GM19463 (cell line): ENCODE results near the gene DNAJC17.
A peak's percentile ranks its signal among the peaks of the same experiment; 100 is the strongest.

Experiments
- ATAC-seq: cut with Tn5 transposase; IDR thresholded peaks from one replicate; pipeline ENCODE4 v1.9.1; 2021; ENCODE audit warnings: mild to moderate bottlenecking, moderate library complexity; ENCODE audit not compliant: unreplicated experiment

DNAJC17 gene, protein sequence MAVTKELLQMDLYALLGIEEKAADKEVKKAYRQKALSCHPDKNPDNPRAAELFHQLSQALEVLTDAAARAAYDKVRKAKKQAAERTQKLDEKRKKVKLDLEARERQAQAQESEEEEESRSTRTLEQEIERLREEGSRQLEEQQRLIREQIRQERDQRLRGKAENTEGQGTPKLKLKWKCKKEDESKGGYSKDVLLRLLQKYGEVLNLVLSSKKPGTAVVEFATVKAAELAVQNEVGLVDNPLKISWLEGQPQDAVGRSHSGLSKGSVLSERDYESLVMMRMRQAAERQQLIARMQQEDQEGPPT

DNA sequence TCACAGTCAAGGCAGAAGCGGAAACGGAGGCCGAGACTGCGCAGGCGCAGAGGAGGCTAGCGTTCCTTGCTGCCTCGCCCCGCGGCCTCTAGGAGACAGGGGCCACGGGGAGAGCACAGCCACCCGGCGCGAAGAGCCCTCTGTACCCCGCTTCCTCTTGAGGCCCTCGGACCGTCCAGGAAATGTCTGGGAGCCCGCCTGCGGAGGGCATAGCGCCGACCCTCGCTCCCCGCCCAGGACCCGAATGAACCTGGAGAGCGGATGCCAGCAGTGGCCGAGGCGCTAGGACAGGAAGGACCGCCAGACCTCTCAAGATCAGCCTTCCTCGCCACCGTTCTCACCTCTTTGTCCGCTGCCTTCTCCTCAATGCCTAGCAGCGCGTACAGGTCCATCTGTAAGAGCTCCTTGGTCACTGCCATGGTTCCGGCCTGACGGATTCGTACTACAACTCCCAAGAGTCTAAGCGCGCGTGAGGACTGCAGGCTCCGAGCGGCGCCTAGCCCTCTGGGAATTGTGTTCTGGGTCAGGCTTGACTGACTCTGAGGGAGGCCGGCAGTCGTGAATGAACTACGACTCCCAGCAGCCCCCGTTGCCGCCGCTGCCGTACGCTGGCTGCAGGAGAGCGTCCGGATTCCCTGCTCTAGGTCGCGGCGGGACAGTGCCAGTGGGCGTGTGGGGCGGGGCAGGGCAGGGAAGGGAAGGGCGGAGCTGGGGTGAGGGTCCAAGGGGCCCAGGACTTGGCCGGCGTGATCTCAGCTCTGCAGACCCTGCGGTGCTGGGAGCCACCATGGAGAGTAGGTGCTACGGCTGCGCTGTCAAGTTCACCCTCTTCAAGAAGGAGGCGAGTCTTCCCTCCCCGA is at the start of gene DNAJC17, which contains the start of gene ZFYVE19:
DNAJC17 (minus strand) TSS at position 446 of the 860 bp plus-strand sequence; CDS start at position 419, 27 bp downstream.
ZFYVE19 (plus strand) TSS at position 62 of the 860 bp plus-strand sequence; CDS start at position 563, 501 bp downstream.
- peak; percentile 94 for ATAC-seq

DNA sequence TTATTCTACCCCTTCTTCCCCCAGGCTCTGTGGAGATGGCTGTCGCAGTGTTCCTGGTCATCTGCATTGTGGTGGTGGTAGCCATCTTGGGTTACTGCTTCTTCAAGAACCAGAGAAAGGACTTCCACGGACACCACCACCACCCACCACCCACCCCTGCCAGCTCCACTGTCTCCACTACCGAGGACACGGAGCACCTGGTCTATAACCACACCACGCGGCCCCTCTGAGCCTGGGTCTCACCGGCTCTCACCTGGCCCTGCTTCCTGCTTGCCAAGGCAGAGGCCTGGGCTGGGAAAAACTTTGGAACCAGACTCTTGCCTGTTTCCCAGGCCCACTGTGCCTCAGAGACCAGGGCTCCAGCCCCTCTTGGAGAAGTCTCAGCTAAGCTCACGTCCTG is 49.5 kb upstream of the DNAJC17 start:
- no peak for ATAC-seq

DNA sequence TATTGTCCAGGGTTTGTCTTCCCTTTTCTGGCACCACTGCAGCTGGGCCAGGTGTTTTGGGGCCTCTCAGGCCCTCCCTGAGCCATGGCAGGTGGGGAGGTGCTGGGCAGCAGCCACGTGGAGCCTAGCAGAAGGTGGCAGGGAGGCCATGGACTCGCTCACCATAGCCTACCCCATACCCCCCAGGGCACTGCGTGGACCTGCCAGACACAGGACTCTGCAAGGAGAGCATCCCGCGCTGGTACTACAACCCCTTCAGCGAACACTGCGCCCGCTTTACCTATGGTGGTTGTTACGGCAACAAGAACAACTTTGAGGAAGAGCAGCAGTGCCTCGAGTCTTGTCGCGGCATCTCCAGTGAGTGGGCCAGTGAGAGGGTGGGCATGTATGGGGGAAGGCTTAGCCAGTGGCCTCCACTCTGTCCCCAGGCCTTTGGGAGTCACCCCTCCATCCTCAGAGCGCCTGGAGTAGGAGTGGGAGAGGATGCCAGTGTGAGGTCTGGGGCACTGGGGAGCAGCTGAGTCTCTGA is 48.5 kb upstream of the DNAJC17 start:
- ATAC-seq = no peak

DNA sequence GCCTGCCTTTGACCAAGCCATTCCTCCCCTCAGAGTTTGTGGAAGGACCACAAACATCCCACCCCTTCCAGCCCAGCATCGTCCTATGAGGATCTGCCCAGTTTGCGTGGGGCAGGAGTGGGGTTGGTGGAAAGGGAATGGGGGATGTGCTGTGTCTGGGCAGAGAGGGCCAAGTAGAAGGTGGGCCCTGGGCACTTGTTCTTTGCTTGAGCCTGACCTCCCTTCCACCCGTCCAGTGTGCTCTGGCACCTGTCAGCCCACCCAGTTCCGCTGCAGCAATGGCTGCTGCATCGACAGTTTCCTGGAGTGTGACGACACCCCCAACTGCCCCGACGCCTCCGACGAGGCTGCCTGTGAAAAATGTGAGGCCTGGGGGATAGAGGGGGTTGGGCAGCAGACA is 46.9 kb upstream of the DNAJC17 start:
- ATAC-seq = no peak

DNA sequence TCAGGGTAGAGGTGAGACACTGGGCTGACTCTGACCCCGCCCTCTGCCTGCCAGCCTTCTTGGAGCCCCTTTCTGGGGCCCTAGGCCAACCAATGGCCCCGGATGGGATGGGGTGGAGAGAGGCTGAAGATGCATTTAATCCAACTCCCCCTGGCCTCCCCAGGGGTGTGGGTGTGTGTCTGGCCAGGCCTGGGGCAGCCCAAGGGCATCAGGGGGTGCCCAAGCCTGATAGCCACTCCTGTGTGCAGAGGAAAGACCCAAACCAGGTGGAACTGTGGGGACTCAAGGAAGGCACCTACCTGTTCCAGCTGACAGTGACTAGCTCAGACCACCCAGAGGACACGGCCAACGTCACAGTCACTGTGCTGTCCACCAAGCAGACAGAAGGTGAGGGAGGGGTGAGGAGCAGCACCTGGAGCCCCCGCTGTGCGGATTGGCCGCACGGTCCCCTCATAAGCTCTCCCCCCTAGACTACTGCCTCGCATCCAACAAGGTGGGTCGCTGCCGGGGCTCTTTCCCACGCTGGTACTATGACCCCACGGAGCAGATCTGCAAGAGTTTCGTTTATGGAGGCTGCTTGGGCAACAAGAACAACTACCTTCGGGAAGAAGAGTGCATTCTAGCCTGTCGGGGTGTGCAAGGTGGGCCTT is 46.1 kb upstream of the DNAJC17 start:
- no peak for ATAC-seq

DNA sequence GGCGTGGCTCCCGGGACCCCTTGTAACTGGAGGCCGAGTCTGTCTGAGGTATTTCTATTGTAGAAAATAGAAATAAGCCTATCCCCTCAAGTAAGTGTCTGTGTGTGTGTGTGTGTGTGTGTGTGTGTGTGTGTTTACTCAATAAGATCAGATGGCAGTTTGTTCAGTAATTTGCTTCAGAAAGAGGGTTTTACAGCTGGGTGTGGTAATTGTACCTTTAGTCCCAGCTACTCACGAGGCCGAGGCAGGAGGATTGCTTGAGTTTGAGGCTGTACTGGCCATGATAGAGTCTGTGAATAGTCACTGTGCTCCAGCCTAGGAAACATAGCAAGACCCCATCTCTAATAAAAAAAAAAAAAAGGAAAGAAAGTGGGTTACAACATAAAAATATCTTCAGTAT is 45.3 kb upstream of the DNAJC17 start:
- ATAC-seq = no peak

DNA sequence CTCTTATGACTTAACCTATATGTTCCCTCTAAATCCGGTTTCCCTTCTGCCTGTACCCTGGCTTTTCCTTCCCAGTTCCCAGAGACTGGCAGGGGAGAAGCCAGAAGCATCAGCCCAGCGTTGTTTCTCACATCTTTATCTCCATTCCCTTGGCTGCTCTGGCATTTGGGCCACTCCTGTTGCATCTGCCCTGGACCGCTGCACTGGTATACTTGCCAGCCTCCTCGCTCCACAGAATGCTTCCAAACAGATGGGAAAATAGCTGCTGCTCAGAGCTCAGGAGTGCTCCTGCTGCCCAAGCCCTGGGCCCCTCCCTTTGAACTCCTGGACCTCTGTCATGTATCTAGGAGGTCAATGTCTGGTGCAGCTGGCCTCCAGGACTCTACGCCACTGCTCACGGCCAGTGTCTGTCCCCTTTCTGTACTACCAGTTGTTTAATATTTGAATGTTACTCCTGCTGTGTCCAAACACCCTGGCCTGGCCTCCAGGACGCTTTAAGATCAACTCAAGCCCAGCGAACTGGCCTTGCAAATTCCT is 43.4 kb upstream of the DNAJC17 start:
- no peak for ATAC-seq

DNA sequence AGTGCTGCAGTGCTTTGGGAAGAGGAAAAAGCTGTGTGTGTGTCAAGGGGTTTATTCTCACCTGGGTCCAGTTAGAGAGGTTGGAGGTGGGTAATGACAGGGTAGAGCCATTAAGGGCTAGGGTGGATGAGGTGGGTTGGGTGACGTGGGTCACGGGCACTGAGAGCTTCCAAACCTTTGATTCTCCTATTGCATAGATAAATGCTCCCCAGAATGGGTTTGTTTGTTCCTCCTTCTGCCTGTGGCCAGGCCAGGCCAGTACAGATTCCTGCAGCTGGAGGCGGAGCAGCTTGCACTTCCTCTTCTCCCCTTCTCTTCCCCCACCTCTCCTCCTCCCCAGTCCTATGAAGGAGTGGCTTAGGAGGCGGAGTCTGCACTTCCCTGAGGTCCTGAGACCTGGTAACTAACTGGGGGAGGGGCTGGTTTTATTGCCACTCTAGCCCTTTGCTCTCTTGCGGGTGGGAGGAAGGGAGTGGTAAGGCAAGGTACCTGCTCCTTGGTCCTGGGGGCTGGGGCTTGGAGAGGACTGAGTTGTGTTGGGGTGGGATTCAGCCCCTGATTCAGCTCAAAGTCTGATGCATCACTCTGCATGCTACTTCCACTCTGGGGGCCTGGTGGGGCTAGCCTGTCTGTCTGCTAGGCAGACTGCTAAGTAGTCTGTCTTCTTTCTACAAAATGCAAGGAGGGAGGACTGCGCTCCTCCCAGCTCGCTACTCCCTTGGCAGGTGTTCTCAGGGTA is 40.1 kb upstream of the DNAJC17 start:
- peak; percentile 75 for ATAC-seq

DNA sequence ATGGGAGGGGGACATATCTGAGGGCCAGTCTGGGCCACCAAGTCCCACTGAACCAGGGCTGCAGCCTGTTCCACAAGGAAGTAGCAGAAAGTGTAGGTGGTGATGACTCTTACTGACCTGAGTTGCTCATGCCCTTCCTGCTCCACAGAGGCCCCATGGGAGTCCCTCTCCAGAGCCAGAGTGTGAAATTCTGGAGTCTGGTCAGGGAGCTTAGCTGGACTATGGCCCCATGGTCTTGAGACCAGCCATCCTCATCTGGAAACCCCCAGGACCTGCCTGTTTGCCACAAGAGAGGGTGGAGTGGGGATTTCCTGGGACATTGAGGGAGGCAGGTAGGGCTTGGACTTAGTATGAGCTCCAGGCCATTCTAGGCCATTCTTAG is 39.6 kb upstream of the DNAJC17 start:
- ATAC-seq = peak; percentile 24

DNA sequence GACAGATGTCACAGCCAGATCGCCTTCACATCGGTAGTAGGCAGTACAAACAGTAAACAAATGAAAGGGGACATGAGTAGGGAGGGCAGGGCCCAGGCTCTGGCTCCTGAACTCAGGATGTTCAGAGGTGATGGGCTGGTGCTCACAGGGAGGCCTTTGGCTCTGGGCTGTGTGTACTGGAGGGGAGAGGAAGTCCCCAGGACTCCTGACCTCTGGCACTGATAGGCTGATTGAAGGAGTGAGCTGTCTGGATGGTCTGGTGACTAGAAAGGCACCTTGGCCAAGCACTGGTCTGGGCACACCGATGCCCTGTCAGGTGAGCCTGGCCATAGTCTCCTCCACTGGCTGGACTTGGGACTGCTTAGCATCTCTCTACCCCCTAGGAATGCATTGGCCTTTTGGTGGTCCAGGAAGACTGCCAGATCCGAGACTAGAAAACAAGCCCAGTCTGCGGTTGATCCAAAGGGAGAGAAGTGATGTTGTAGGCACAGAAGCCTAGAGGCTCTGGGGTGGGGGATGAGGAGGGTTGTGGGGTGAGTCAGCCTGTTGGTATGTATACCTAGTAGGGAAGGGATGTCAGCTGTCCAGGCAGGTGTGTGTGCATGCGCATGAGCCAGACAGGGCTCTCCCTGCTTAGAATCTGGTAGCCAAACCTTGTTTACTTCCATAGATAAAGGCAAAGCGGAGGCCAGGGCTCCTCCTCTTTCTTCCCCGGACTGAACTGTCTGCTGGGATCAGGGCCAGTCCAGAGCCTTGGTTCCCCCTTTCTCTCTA is 38.4 kb upstream of the DNAJC17 start:
- ATAC-seq = no peak

DNA sequence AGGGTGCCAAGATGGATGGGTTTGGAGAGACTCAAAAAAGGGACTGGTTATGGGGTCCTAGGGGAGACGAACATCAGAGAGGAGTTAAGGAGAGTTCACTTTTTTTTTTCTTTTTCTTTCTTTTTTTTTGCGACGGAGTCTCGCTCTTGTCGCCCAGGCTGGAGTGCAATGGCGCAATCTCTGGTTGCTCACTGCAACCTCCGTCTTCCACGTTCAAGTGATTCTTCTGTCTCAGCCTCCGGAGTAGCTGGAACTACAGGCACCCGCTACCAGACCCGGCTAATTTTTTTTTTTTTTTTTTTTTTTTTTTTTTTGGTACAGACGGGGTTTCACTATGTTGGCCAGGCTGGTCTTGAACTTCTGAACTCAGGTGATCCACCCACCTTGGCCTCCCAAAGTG is 37.8 kb upstream of the DNAJC17 start:
- no peak for ATAC-seq

DNA sequence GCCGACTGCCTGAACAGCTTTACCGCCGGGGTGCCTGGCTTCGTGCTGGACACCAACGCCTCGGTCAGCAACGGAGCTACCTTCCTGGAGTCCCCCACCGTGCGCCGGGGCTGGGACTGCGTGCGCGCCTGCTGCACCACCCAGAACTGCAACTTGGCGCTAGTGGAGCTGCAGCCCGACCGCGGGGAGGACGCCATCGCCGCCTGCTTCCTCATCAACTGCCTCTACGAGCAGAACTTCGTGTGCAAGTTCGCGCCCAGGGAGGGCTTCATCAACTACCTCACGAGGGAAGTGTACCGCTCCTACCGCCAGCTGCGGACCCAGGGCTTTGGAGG is 37.4 kb upstream of the DNAJC17 start:
- no peak for ATAC-seq

DNA sequence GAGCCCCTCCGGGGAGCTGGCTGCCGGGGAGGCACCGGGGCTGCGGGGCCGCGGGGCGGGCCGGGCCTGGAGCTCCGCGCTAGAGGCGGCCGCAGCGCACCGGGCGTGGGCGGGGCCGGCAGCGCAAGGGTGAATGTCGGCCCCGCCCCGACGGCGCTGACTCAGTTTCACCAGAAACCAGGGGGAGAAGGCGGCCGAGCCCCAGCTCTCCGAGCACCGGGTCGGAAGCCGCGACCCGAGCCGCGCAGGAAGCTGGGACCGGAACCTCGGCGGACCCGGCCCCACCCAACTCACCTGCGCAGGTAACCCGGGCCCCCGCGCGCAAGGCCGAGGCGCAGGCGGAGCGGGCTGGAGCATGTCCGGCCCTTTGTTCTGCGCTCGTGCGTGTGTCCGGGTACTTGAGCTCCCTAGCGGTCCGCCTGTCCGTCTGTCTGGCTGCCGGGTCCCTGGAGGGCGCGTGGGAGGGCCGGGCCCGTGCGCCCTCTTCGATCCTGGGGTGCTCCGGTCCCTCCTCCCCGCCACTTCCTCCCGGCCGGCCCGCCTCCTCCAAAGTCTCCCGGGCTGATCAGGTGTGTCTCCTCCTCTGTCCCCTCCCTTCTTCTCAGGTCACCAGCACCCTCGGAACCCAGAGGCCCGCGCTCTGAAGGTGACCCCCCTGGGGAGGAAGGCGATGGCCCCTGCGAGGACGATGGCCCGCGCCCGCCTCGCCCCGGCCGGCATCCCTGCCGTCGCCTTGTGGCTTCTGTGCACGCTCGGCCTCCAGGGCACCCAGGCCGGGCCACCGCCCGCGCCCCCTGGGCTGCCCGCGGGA is 36.8 kb upstream of the DNAJC17 start, which contains the start of gene SPINT1:
SPINT1 (plus strand) TSS at position 164 of the 811 bp plus-strand sequence; CDS start at position 671, 507 bp downstream.
- no peak for ATAC-seq

DNA sequence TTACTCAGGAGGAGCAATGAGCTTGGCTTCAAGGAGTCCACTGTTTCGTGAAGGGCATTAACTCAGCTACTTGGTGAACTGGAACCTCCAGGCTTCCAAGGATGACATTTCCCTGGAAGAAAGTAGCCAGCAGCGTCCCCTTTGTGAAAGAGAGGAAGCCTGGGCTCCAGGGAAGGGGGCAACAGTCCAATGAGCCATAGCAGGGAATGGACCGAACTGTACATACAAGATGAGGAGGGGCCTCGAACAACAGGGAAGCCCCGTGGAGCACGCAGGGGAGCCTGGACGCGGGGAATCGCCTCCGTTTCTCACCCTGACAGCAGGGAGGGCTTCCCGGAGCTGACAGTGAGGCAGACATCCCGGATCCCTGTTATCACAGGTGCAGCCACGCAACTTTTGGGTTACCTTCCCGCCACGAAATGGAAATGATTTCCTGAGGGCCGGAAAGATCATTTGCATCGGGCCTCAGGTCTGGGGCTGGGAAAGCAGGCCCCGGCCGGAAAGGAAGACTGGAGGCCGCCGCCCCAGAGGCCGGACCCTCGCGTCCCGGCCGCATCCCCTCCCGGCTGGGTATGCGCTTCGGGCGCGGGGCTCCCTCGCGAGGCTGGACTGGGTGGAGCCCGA is 36.1 kb upstream of the DNAJC17 start:
- ATAC-seq = no peak

DNA sequence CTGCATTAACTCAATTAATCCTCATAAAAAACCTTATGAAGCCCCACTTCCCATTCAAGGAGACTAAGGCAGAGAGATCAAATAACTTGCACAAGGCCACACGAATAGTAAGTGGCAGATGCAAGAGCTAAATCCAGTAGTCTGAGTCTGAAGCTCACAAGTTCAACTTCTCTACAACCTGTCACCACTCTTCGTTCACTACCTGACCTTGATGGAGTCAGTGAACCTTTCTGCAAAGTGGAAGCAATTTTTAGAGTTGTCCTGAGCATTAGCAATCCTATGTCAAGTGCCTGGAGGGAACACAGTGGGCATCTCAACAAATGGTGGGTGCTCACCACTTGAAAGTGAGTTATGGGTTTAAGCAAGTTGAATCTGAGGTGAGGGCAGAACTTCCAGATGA is 34.5 kb upstream of the DNAJC17 start:
- ATAC-seq = no peak

DNA sequence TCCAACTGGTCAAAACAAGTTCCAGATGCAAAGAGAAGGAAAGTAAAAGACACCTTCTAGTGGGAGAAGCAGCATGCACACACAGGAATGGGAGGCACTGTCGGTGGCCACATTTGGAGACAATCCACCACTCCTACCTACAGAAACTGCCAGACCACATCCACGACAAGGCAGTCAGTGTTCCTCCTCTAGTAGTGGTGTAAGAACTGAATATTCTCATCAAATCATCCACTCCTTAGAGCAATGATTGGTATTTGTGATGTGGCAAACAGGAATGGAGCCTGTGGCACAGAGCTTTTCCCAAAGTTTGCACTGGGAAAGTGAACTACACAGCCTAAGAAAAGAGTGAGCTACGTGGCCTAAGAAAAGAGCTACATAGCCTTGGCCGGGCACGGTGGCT is 31.5 kb upstream of the DNAJC17 start:
- no peak for ATAC-seq

DNA sequence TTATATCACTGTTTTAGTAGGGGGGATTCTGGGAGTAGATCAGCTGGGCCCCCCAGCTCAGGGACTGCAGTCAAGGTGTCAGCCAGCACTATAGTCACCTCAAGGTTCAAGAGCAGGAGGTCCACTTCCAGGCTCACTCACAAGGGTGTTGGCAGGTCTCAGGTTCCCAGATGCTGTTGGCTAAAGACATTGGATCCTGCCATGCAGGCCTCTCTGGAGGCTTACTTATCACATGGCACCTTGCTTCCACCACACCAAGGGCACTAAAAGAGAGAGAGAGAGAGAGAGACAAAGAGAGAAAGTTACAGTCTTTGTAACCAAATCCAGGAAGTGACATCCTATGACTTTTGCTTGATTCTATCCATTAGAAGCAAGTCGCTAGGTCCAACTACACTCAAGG is 28.7 kb upstream of the DNAJC17 start:
- ATAC-seq = no peak

DNA sequence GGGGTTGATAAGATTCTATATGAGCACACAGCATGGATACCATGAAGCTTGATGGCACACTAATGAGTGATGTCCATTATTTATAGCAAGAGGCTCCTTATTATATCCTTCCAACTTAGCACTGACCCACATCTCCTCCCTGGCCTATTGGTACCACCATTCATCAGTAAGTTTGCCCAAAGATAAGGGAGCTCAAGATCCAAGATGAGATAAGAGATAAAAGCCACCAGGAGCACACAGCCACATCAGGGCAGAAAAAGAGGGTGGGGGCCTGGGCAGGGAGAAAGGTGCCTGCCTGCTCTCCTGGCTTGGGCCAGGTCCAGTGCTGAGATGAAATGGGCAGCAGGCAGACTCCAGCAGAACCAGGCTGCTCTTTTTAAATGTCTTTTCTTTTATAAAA is 25.6 kb upstream of the DNAJC17 start:
- ATAC-seq = no peak
